Naive thymus-derived CD4-positive, alpha-beta T cell (primary cell): ENCODE measurements around the gene WDR59. TPM values are rescaled to one million over a fixed set of nuclear protein-coding genes. Genes with fewer than 3 reads are reported as not detected.

Experiments
- ATAC-seq: fragments of 150-1000 bp; cut with Tn5 transposase; 2 replicates; pipeline ENCODE4 v1.10.0; 2021; ENCODE audit warnings: mild to moderate bottlenecking, moderate library complexity
- CTCF ChIA-PET: fragments of 350-600 bp; sonication (Branson Sonifier 250); formaldehyde crosslinking; loops from one replicate; lab custom pipeline; 2021; ENCODE audit warnings: antibody characterized with exemption; lab: Charles Lee
- POLR2A ChIA-PET: fragments of 350-600 bp; sonication (Branson Sonifier 250); formaldehyde crosslinking; loops from one replicate; lab custom pipeline; 2021; ENCODE audit warnings: antibody characterized with exemption, inconsistent platforms; lab: Charles Lee
- DNase-seq, 9 donors: peaks; one replicate each; pipeline versions ENCODE4 v3.0.0 to v3.0.0-alpha.2; 2020 to 2022; ENCODE audit warnings: mixed read lengths in 1 of 9
- H3K27ac ChIP-seq: one replicate; pipeline ENCODE4 v1.7.0; 2013; ENCODE audit warnings: mild to moderate bottlenecking, low read depth, low read length, moderate library complexity
- H3K27me3 ChIP-seq, 2 donors: one replicate each; pipeline ENCODE4 v1.7.0; 2013; ENCODE audit warnings: low read length in 2 of 2, mild to moderate bottlenecking in 2 of 2, moderate library complexity in 2 of 2; ENCODE audit not compliant: control insufficient read depth in 2 of 2, insufficient read depth in 2 of 2
- H3K36me3 ChIP-seq, 3 experiments: 1 replicate in 2 of 3; 2 replicates in 1 of 3; pipeline ENCODE4 v1.7.0; 2013; ENCODE audit warnings: low read length in 3 of 3, mild to moderate bottlenecking in 3 of 3, moderate library complexity in 1 of 3; ENCODE audit not compliant: insufficient read depth in 3 of 3, control insufficient read depth in 2 of 3
- H3K4me1 ChIP-seq, 2 donors: one replicate each; pipeline ENCODE4 v1.7.0; 2013; ENCODE audit warnings: low read length in 2 of 2, mild to moderate bottlenecking in 2 of 2, moderate library complexity in 1 of 2; ENCODE audit not compliant: control insufficient read depth in 2 of 2, insufficient read depth in 2 of 2
- H3K4me3 ChIP-seq: 2 replicates; pipeline ENCODE4 v1.7.0; 2013; ENCODE audit warnings: mild to moderate bottlenecking, low read length
- H3K9me3 ChIP-seq, 3 experiments: 1 replicate in 2 of 3; 2 replicates in 1 of 3; pipeline ENCODE4 v1.7.0; 2013; ENCODE audit warnings: low read length in 3 of 3; ENCODE audit not compliant: control insufficient read depth in 2 of 3
- H3K27ac Mint-ChIP-seq, 9 donors: one replicate each; pipeline ENCODE4 v1.8.0; 2020 to 2022; ENCODE audit warnings: mixed read lengths in 9 of 9, mild to moderate bottlenecking in 8 of 9, moderate library complexity in 5 of 9, inconsistent platforms in 2 of 9
- H3K27me3 Mint-ChIP-seq, 5 donors: one replicate each; pipeline ENCODE4 v1.8.0; 2021 to 2022; ENCODE audit warnings: mixed read lengths in 5 of 5, mild to moderate bottlenecking in 1 of 5
- H3K36me3 Mint-ChIP-seq, 5 donors: one replicate each; pipeline ENCODE4 v1.8.0; 2020 to 2022; ENCODE audit warnings: mixed read lengths in 5 of 5, mild to moderate bottlenecking in 3 of 5, inconsistent platforms in 1 of 5
- H3K4me1 Mint-ChIP-seq, 7 donors: one replicate each; pipeline ENCODE4 v1.8.0; 2020 to 2022; ENCODE audit warnings: mixed read lengths in 7 of 7, mild to moderate bottlenecking in 3 of 7, inconsistent platforms in 1 of 7
- H3K4me3 Mint-ChIP-seq, 10 donors: one replicate each; pipeline ENCODE4 v1.8.0; 2020 to 2022; ENCODE audit warnings: mild to moderate bottlenecking in 10 of 10, mixed read lengths in 10 of 10, moderate library complexity in 6 of 10, inconsistent platforms in 2 of 10
- H3K9me3 Mint-ChIP-seq, 11 donors: one replicate each; pipeline ENCODE4 v1.8.0; 2020 to 2022; ENCODE audit warnings: mixed read lengths in 11 of 11, mild to moderate bottlenecking in 4 of 11, inconsistent platforms in 1 of 11, moderate library complexity in 1 of 11
- intact Hi-C, 2 donors: fragments of 100-400 bp; cut with micrococcal nuclease; formaldehyde crosslinking; loops; one replicate each; pipeline ENCODE4 v1.15.1; 2023
- polyA plus RNA-seq, 2 donors: library from polyadenylated mRNA; unstranded; fragments of 300-500 nt; fragmentation: Illumina TruSeq; gene quantifications; one replicate each; pipeline ENCODE4 v1.2.3, GENCODE V29; 2021
- total RNA-seq, 6 experiments: library from RNA in 5 of 6; stranded (reverse) in 5 of 6; gene quantifications; 1 replicate in 5 of 6; 2 replicates in 1 of 6; pipeline ENCODE4 v1.2.3 and lab custom pipeline; 2021 to 2026

Gene WDR59
- total and polyA plus RNA-seq, 7 experiments from 2014 or later = 11.6 to 130 (median 83.3) TPM

DNA sequence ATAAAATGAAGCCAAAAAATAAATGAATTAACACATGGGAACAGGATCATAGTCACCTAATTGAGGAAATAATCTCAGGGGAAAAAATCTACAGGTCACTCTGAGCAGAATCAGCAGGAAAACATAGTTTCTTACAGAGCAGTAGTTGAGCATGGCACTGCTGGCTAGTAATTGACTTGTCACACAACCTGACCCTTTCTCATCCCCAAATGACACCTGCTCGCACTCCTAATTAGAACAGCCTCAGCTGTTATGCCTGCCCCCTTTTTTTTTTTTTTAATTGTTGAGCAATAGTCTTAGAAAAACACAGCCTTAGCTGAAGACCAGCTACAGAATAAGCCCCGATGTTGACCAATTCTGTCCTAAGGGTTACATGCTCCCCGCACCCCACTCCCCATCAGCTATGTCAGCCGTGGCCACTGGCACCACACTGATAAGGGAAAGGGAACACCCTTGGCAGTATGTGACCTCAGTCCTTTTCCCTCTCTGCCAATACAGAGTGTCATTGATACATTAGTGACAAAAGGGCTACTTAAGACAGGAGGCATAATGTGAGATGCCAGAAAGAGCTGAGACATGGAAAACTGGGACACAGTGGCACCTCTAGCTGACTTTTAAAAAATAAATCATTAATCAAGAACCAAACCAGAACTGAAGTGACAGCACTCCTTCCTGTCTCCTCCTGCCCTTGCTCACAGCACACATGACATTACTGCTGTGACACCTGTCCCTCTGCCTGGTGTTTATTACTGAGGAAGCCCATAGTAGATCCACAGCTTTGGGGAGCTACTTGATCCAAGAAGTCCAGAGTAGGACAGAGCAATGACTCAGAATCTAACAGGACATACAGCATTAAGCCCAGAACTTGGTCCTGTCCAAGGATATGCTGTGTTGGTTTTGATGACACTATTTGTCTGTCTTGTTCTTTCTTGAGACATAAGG is 41.7 kb downstream of the WDR59 start:
- H3K36me3 Mint-ChIP-seq = peaks cover 17 to 58% (median 40%) of the 10 kb centered on the region in 5 donors
- no peaks in the 10 kb centered on the region for H3K27me3 ChIP-seq
- no peaks in the 10 kb centered on the region for H3K9me3 ChIP-seq
- POLR2A ChIA-PET = no interaction called here
- CTCF ChIA-PET = interaction anchor here (0.7 kb wide), 1 partner anchor 275 kb away, joined by 3 read pairs; no protein-coding TSS in a partner anchor
- H3K4me3 Mint-ChIP-seq = no peak overlapping the region
- H3K4me1 Mint-ChIP-seq = peaks cover 0 to 6% (median 0%) of the 10 kb centered on the region in 7 donors
- ATAC-seq (peak; percentile 40), DNase-seq (no peak)
- no peak overlapping the region for H3K4me3 ChIP-seq
- peak overlapping the region in 3 of 9 donors; percentile 14 to 36 (median 28) for H3K27ac Mint-ChIP-seq
- peaks cover 0 to 70% (median 0%) of the 10 kb centered on the region in 3 experiments for H3K36me3 ChIP-seq
- intact Hi-C loops = no loop called here
- H3K9me3 Mint-ChIP-seq = no peaks in the 10 kb centered on the region
- no peak overlapping the region for H3K27ac ChIP-seq
- H3K27me3 Mint-ChIP-seq = no peaks in the 10 kb centered on the region
- no peaks in the 10 kb centered on the region for H3K4me1 ChIP-seq

DNA sequence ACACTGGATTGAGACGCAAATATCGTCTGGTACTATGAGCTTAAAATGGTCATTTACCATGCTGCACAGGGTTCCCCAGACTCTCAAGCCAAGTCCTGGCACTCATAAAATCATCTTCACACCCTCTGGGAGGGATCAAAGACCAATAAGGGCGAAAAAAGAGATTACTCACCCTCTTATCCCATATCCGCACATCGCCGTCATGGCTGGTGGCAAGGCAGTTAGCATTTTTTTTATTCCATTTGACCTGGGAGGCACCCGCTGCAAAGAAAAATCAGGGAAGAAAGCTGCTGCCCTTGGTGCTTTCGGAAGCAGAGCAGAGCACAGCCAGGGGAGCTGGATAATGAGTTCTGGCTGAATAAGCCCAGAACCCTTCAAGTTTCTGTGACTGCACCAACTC is 42.4 kb downstream of the WDR59 start:
- intact Hi-C loops = no loop called here
- ATAC-seq (no peak), DNase-seq (no peak)
- no peak overlapping the region for H3K27ac ChIP-seq
- no peaks in the 10 kb centered on the region for H3K27me3 Mint-ChIP-seq
- H3K4me3 Mint-ChIP-seq = no peak overlapping the region
- peaks cover 0 to 70% (median 0%) of the 10 kb centered on the region in 3 experiments for H3K36me3 ChIP-seq
- no peaks in the 10 kb centered on the region for H3K4me1 ChIP-seq
- no peak overlapping the region for H3K4me3 ChIP-seq
- peaks cover 0 to 6% (median 0%) of the 10 kb centered on the region in 7 donors for H3K4me1 Mint-ChIP-seq
- H3K36me3 Mint-ChIP-seq = peaks cover 22 to 58% (median 42%) of the 10 kb centered on the region in 5 donors
- H3K27me3 ChIP-seq = no peaks in the 10 kb centered on the region
- H3K9me3 ChIP-seq = no peaks in the 10 kb centered on the region
- H3K9me3 Mint-ChIP-seq = no peaks in the 10 kb centered on the region
- peak overlapping the region in 2 of 9 donors; percentile 14 to 36 for H3K27ac Mint-ChIP-seq
- ChIA-PET POLR2A (no interaction called here), CTCF (no interaction called here)

DNA sequence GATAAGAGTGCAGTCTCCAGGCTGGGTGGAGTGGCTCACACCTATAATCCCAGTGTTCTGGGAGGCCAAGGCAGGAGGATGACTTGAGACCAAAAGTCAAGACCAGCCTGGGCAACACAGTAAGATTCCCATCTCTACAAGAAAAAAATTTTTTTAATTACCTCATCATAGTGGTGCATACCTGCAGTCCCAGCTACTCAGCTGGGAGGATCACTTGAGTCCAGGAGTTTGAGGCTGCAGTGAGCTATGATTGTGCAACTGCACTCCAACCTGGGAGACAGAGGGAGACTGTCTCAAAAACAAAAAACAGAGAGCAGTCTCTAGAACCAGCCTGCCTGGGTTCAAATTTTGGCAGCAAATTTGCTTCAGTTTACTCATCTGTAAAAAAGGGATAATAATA is 45.2 kb downstream of the WDR59 start:
- Histone ChIP-seq H3K36me3 (peaks cover 0 to 69% (median 0%) of the 10 kb centered on the region in 3 experiments), H3K27me3 (no peaks in the 10 kb centered on the region), H3K4me3 (no peak overlapping the region), H3K9me3 (no peaks in the 10 kb centered on the region), H3K27ac (no peak overlapping the region), H3K4me1 (no peaks in the 10 kb centered on the region)
- Mint-ChIP-seq H3K36me3 (peaks cover 14 to 54% (median 38%) of the 10 kb centered on the region in 5 donors), H3K4me1 (peaks cover 0 to 7% (median 0%) of the 10 kb centered on the region in 7 donors), H3K9me3 (no peaks in the 10 kb centered on the region), H3K27me3 (no peaks in the 10 kb centered on the region), H3K4me3 (no peak overlapping the region), H3K27ac (no peak overlapping the region)
- POLR2A ChIA-PET = no interaction called here
- intact Hi-C loops = loop anchor here in 1 of 2 donors (10.0 kb wide), 1 partner anchor 125 kb away; no protein-coding TSS in a partner anchor
- CTCF ChIA-PET = no interaction called here
- ATAC-seq = no peak
- no peak for DNase-seq

DNA sequence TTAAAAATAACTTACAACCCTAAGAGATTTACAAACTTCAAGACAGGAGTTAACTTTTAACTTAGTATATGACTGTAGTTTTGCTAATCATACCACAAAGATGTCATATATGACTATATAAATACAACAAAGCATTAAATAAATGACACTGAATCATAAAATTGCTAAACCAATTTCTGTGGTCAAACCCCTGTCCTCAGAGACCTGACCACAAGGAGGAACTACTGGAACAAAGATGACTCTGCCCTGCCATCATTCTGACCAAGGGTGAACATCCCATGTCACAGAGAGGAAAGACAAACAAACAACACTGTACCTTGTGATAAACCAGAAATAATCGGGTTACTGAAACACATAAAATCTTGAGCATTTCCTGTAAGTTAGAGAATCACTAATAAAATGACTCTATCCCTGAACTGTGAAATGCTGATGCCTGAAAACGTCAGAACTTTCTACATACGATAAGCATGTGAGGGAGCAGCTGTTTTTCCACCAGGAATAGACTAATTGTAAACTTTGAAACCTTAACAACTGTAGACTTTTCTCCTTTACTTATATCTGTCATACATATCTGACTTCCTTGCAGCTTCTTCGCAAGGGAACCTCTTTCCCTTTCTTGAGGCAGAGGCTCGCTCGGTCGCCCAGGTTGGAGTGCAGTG is 47.9 kb downstream of the WDR59 start:
- H3K4me1 ChIP-seq = no peaks in the 10 kb centered on the region
- H3K9me3 ChIP-seq = no peaks in the 10 kb centered on the region
- ChIA-PET POLR2A (no interaction called here), CTCF (interaction anchor here (1.0 kb wide), 1 partner anchor 223 kb away, joined by 3 read pairs; no protein-coding TSS in a partner anchor)
- Mint-ChIP-seq H3K27me3 (no peaks in the 10 kb centered on the region), H3K36me3 (peaks cover 9 to 52% (median 29%) of the 10 kb centered on the region in 5 donors), H3K27ac (no peak overlapping the region), H3K9me3 (no peaks in the 10 kb centered on the region), H3K4me1 (peaks cover 0 to 4% (median 0%) of the 10 kb centered on the region in 7 donors), H3K4me3 (no peak overlapping the region)
- no peak for DNase-seq
- peak; percentile 93 for ATAC-seq
- intact Hi-C loops = loop anchor here in 1 of 2 donors (10.0 kb wide), 1 partner anchor 122 kb away; no protein-coding TSS in a partner anchor
- no peak overlapping the region for H3K27ac ChIP-seq
- H3K36me3 ChIP-seq = peaks cover 0 to 55% (median 0%) of the 10 kb centered on the region in 3 experiments
- no peak overlapping the region for H3K4me3 ChIP-seq
- no peaks in the 10 kb centered on the region for H3K27me3 ChIP-seq

DNA sequence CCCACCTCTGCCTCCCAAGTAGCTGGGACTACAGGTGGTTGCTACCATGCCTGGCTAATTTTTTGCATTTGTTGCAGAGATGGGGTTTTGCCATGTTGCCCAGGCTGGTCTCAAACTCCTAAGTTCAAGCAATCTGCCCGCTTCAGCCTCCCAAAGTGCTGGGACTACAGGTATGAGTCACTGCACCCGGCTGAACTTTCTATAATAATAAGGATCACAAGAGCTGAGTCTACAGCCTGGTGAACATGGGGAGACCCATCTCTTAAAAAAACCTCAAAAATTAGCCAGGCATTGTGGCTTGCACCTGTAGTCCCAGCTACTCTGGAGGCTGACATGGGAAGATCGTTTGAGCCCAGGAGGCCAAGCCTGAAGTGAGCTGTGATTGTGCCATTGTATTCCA is 53.5 kb downstream of the WDR59 start:
- Histone ChIP-seq H3K27ac (no peak overlapping the region), H3K27me3 (no peaks in the 10 kb centered on the region), H3K36me3 (peaks cover 0 to 25% (median 0%) of the 10 kb centered on the region in 3 experiments), H3K9me3 (no peaks in the 10 kb centered on the region), H3K4me1 (no peaks in the 10 kb centered on the region), H3K4me3 (no peak overlapping the region)
- DNase-seq = no peak
- no peaks in the 10 kb centered on the region for H3K4me1 Mint-ChIP-seq
- CTCF ChIA-PET = interaction anchor here (1.0 to 1.6 kb wide), 2 partner anchors 180 to 232 kb away, joined by 3 read pairs; no protein-coding TSS in a partner anchor
- POLR2A ChIA-PET = no interaction called here
- no peak overlapping the region for H3K27ac Mint-ChIP-seq
- ATAC-seq = no peak
- H3K36me3 Mint-ChIP-seq = peaks cover 0 to 48% (median 14%) of the 10 kb centered on the region in 5 donors
- no peak overlapping the region for H3K4me3 Mint-ChIP-seq
- intact Hi-C loops = loop anchor here in 1 of 2 donors (10.0 kb wide), 1 partner anchor 117 kb away; no protein-coding TSS in a partner anchor
- no peaks in the 10 kb centered on the region for H3K27me3 Mint-ChIP-seq
- no peaks in the 10 kb centered on the region for H3K9me3 Mint-ChIP-seq

DNA sequence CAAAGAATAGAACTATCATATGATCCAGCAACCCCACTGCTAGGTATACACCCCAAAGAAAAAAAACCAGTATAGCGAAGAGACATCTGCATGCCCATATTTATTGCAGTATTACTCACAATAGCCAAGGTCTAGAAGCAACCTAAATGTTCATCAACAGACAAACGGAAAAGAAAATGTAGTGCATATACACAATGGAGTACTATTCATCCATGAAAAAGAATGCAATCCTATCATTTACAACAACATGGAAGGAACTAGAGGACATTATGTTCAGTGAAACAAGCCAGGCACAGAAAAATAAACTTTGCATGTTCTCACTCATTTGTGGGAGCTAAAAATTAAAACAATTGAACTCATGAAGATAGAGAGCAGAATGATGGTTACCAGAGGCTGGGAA is 55.3 kb downstream of the WDR59 start:
- Histone ChIP-seq H3K4me1 (no peaks in the 10 kb centered on the region), H3K4me3 (no peak overlapping the region), H3K36me3 (peaks cover 0 to 22% (median 0%) of the 10 kb centered on the region in 3 experiments), H3K9me3 (no peaks in the 10 kb centered on the region), H3K27me3 (no peaks in the 10 kb centered on the region), H3K27ac (no peak overlapping the region)
- no peak for ATAC-seq
- Mint-ChIP-seq H3K27me3 (no peaks in the 10 kb centered on the region), H3K4me3 (no peak overlapping the region), H3K4me1 (no peaks in the 10 kb centered on the region), H3K9me3 (no peaks in the 10 kb centered on the region), H3K36me3 (peaks cover 0 to 52% (median 16%) of the 10 kb centered on the region in 5 donors), H3K27ac (peak overlapping the region in 1 of 9 donors; percentile 48)
- no peak for DNase-seq
- intact Hi-C loops = loop anchor here in 1 of 2 donors (10.0 kb wide), 1 partner anchor 115 kb away; no protein-coding TSS in a partner anchor
- CTCF ChIA-PET = no interaction called here
- POLR2A ChIA-PET = no interaction called here
